K562 (cell line): ENCODE results near the gene FLAD1. TPM values are rescaled to one million over a fixed set of nuclear protein-coding genes. Genes with fewer than 3 reads are reported as not detected.

ENCODE experiments used
- BCL6 ChIP-seq: fragments of 250-450 bp; sonication (Bioruptor Pico); IDR thresholded peaks from 2 replicates; pipeline ENCODE4 v1.4.0; 2020
- EHMT2 ChIP-seq: fragments of 450-650 bp; IDR thresholded peaks from 2 replicates; pipeline ENCODE4 v1.6.1; 2018; ENCODE audit warnings: antibody characterized with exemption
- FIP1L1 ChIP-seq: fragments of 200-400 bp; formaldehyde crosslinking; IDR thresholded peaks from 2 replicates; pipeline ENCODE4 v1.6.1; 2018; ENCODE audit warnings: mild to moderate bottlenecking, low read depth, low read length; ENCODE audit not compliant: poor library complexity, severe bottlenecking
- FUS ChIP-seq: fragments of 200-400 bp; formaldehyde crosslinking; optimal IDR thresholded peaks from 2 replicates; pipeline ENCODE3; 2017; ENCODE audit warnings: low read depth, low read length
- HDAC6 ChIP-seq: IDR thresholded peaks from 2 replicates; pipeline ENCODE4 v1.6.1; 2012; ENCODE audit warnings: low read depth, mild to moderate bottlenecking, control low read depth, inconsistent platforms, low read length, moderate library complexity
- MBD1 ChIP-seq: fragments of 250-450 bp; sonication (Bioruptor Pico); IDR thresholded peaks from 2 replicates; pipeline ENCODE4 v1.8.0; 2022; ENCODE audit warnings: inconsistent platforms
- PREB ChIP-seq: sonication (generic); formaldehyde crosslinking; IDR thresholded peaks from 2 replicates; pipeline ENCODE4 v1.8.1; 2023; ENCODE audit warnings: mild to moderate bottlenecking, missing genetic modification reagents
- PYGO2 ChIP-seq: fragments of 450-650 bp; IDR thresholded peaks from 2 replicates; pipeline ENCODE4 v1.6.1; 2016; ENCODE audit warnings: mild to moderate bottlenecking, missing genetic modification characterization, moderate library complexity, missing compliant biosample characterization
- RBM17 ChIP-seq: fragments of 200-400 bp; formaldehyde crosslinking; IDR thresholded peaks from 2 replicates; pipeline ENCODE4 v1.6.1; 2017; ENCODE audit warnings: low read depth, mild to moderate bottlenecking, low read length, borderline replicate concordance
- RFX7 ChIP-seq: fragments of 250-450 bp; sonication (Bioruptor Pico); IDR thresholded peaks from 2 replicates; pipeline ENCODE4 v1.5.1; 2021; ENCODE audit warnings: mild to moderate bottlenecking
- RNF2 ChIP-seq: sonication (generic); IDR thresholded peaks from 2 replicates; pipeline ENCODE4 v1.6.1; 2016
- STAT5A ChIP-seq: IDR thresholded peaks from 2 replicates; pipeline ENCODE4 v1.6.1; 2012; ENCODE audit warnings: low read length, inconsistent platforms, borderline replicate concordance
- THAP7 ChIP-seq: fragments of 250-450 bp; sonication (Bioruptor Pico); IDR thresholded peaks from 2 replicates; pipeline ENCODE4 v1.5.0; 2021
- XRCC3 ChIP-seq: fragments of 450-650 bp; IDR thresholded peaks from 2 replicates; pipeline ENCODE4 v1.6.1; 2017; ENCODE audit warnings: mild to moderate bottlenecking, moderate library complexity
- ZBTB11 ChIP-seq, 3 experiments: fragments of 200-800 bp in 1 of 3; fragments of 250-450 bp in 1 of 3; fragments of 450-650 bp in 1 of 3; sonication (Bioruptor Pico) in 1 of 3; sonication (Bioruptor generic) in 1 of 3; formaldehyde crosslinking in 1 of 3; IDR thresholded peaks; 2 replicates each; pipeline versions ENCODE4 v1.6.1 to v1.8.0; 2016 to 2022; ENCODE audit warnings: mild to moderate bottlenecking in 2 of 3, missing genetic modification characterization in 2 of 3, missing compliant biosample characterization in 1 of 3, moderate library complexity in 1 of 3
- ZBTB8A ChIP-seq: fragments of 450-650 bp; IDR thresholded peaks from 2 replicates; pipeline ENCODE4 v1.6.1; 2018; ENCODE audit warnings: mild to moderate bottlenecking, moderate library complexity; ENCODE audit not compliant: partially characterized antibody
- ZC3H11A ChIP-seq: IDR thresholded peaks from 2 replicates; pipeline ENCODE4 v1.6.1; 2012; ENCODE audit warnings: low read depth, low read length, improper control_type of control experiment
- ZNF133 ChIP-seq: fragments of 250-450 bp; sonication (Bioruptor Pico); IDR thresholded peaks from 2 replicates; pipeline ENCODE4 v1.4.0; 2020; ENCODE audit warnings: mild to moderate bottlenecking
- ZNF175 ChIP-seq: fragments of 200-800 bp; sonication (Bioruptor generic); IDR thresholded peaks from 2 replicates; pipeline ENCODE4 v1.6.1; 2016; ENCODE audit warnings: low read depth, mild to moderate bottlenecking, missing genetic modification characterization, missing compliant biosample characterization
- ZNF224 ChIP-seq: sonication (generic); formaldehyde crosslinking; IDR thresholded peaks from 2 replicates; pipeline ENCODE4 v1.8.0; 2022; ENCODE audit warnings: mild to moderate bottlenecking, missing genetic modification reagents
- ZNF589 ChIP-seq: fragments of 200-800 bp; sonication (Bioruptor generic); IDR thresholded peaks from 2 replicates; pipeline ENCODE4 v1.6.1; 2016; ENCODE audit warnings: low read depth, missing genetic modification characterization, missing compliant biosample characterization
- ZNF717 ChIP-seq: fragments of 250-450 bp; sonication (Bioruptor Pico); IDR thresholded peaks from 2 replicates; pipeline ENCODE4 v1.5.0; 2021
- ZZZ3 ChIP-seq: fragments of 450-650 bp; IDR thresholded peaks from 2 replicates; pipeline ENCODE4 v1.6.1; 2016; ENCODE audit warnings: antibody characterized with exemption, mild to moderate bottlenecking, moderate library complexity
- polyA plus RNA-seq, 8 experiments: library from polyadenylated mRNA; depleted of rRNA in 4 of 8; stranded (reverse) in 5 of 8; unstranded in 3 of 8; fragments of >200 nt; fragmentation: Nextera tagmentation in 2 of 8; fragmentation: Illumina TruSeq in 1 of 8; extraction: Ambion mirVana in 2 of 8; extraction: Trizol in 1 of 8; gene quantifications; 2 replicates each; pipeline versions ENCODE4 v1.2.1 to v1.2.3, GENCODE V29; 2011 to 2014; ENCODE audit warnings: inconsistent platforms in 1 of 8, missing spikeins in 1 of 8
- total RNA-seq, 7 experiments: library from RNA; depleted of rRNA in 6 of 7; stranded (reverse); fragments of >200 nt in 6 of 7; fragmentation: Illumina TruSeq in 2 of 7; extraction: Trizol in 2 of 7; gene quantifications; 2 replicates each; pipeline versions ENCODE4 v1.2.1 to v1.2.3, GENCODE V29; 2011 to 2021; ENCODE audit warnings: low replicate concordance in 1 of 7

The FLAD1 gene
- total and polyA plus RNA-seq, 9 of the 15 experiments (the other 6 are each of a cell fraction or from before 2014, with no cell fraction given) = 24.9 to 85.8 (median 67.0) TPM

- TF ChIP-seq MBD1 (CRISPR knock-in tag) (no peak), ZC3H11A (no peak), STAT5A (no peak), ZBTB8A (no peak), ZZZ3 (no peak), BCL6 (CRISPR knock-in tag) (no peak), PREB (no peak), EHMT2 (no peak), XRCC3 (no peak), FIP1L1 (no peak), ZNF224 (CRISPR knock-in tag) (no peak), RFX7 (CRISPR knock-in tag) (no peak), ZNF717 (CRISPR knock-in tag) (no peak), RNF2 (no peak; the same call in 1 of the 2 replicates), PYGO2 (tag) (no peak), ZNF133 (CRISPR knock-in tag) (no peak), FUS (no peak), HDAC6 (no peak), ZNF175 (CRISPR knock-in tag) (no peak), RBM17 (no peak), ZBTB11 (CRISPR knock-in tag; IDR thresholded peaks at IDR 0.05) (no peak), ZNF589 (no peak), THAP7 (CRISPR knock-in tag) (no peak)
These were observed 9.6 kb upstream of the FLAD1 start (continued) for GRCh38 chr1:154973344-154974101.
